A549 (cell line): Measurements from ENCODE around the gene RIMOC1. TPM values are rescaled to one million over a fixed set of nuclear protein-coding genes. Genes with fewer than 3 reads are reported as not detected.

Experiments
- ATAC-seq, 2 experiments: fragments of 200-7000 bp in 1 of 2; fragments of >200 bp in 1 of 2; cut with Nextera tagmentation in 1 of 2; cut with Tn5 transposase in 1 of 2; 3 replicates each; pipeline versions ENCODE4 v1.8.0 to v1.9.1; 2018 to 2020; ENCODE audit warnings: mild to moderate bottlenecking in 1 of 2, moderate library complexity in 1 of 2
- CTCF ChIA-PET: fragments of 300-600 bp; sonication (Branson Sonifier 250); formaldehyde crosslinking; extraction: SDS; loops from one replicate; lab custom pipeline; 2021; ENCODE audit warnings: antibody characterized with exemption, inconsistent platforms; lab: Yijun Ruan, JAX
- POLR2A ChIA-PET: fragments of 350-600 bp; formaldehyde crosslinking; extraction: SDS; loops from one replicate; lab custom pipeline; 2021; ENCODE audit warnings: antibody characterized with exemption, inconsistent platforms; lab: Yijun Ruan, JAX
- DNase-seq, 2 experiments: peaks; one replicate each; pipeline versions ENCODE4 v3.0.0 to v3.0.0-alpha.2; 2011 to 2016; ENCODE audit warnings: low read depth in 1 of 2, low spot score in 1 of 2
- FAIRE-seq: peaks from 2 replicates; lab custom pipeline; 2011; peaks lifted over from hg19 to GRCh38; lab: Jason Lieb, UNC
- H3K27ac ChIP-seq, 2 experiments: fragments of >200 bp; sonication (Bioruptor Twin); formaldehyde crosslinking; 3 replicates each; pipeline ENCODE4 v1.5.1; 2016 to 2017
- H3K4me1 ChIP-seq: fragments of >200 bp; sonication (Bioruptor Twin); formaldehyde crosslinking; 3 replicates; pipeline ENCODE4 v1.6.1; 2016
- H3K4me2 ChIP-seq: fragments of >200 bp; sonication (Bioruptor Twin); formaldehyde crosslinking; 3 replicates; pipeline ENCODE4 v1.6.1; 2016
- H3K4me3 ChIP-seq: fragments of >200 bp; sonication (Bioruptor Twin); formaldehyde crosslinking; 3 replicates; pipeline ENCODE4 v1.5.1; 2016
- H3K9me3 ChIP-seq: fragments of >200 bp; sonication (Bioruptor Twin); formaldehyde crosslinking; 3 replicates; pipeline ENCODE4 v1.6.1; 2016
- BHLHE40 ChIP-seq: IDR thresholded peaks from 2 replicates; pipeline ENCODE4 v1.6.1; 2012; ENCODE audit warnings: low read depth, low read length, inconsistent platforms
- CBX2 ChIP-seq: fragments of 200-600 bp; sonication (generic); IDR thresholded peaks from 2 replicates; pipeline ENCODE4 v1.6.1; 2016; ENCODE audit warnings: low read depth, mild to moderate bottlenecking, borderline replicate concordance
- CBX8 ChIP-seq: fragments of 200-600 bp; sonication (generic); IDR thresholded peaks from 2 replicates; pipeline ENCODE4 v1.6.1; 2016
- CEBPB ChIP-seq, 2 experiments: fragments of >200 bp in 1 of 2; sonication (Bioruptor Twin) in 1 of 2; formaldehyde crosslinking in 1 of 2; IDR thresholded peaks; 2 replicates each; pipeline ENCODE4 v1.6.1; 2012 to 2016
- CHD4 ChIP-seq: fragments of 200-600 bp; sonication (generic); IDR thresholded peaks from 2 replicates; pipeline ENCODE4 v1.6.1; 2016; ENCODE audit warnings: antibody characterized with exemption, mild to moderate bottlenecking, borderline replicate concordance
- EHF ChIP-seq: fragments of 250-450 bp; sonication (Bioruptor Pico); IDR thresholded peaks from 2 replicates; pipeline ENCODE4 v1.5.0; 2020; ENCODE audit warnings: mild to moderate bottlenecking
- EP300 ChIP-seq, 2 experiments: fragments of >200 bp; sonication (Bioruptor Twin); formaldehyde crosslinking; IDR thresholded peaks; 2 replicates in 1 of 2; 3 replicates in 1 of 2; pipeline ENCODE4 v1.6.1; 2016 to 2017
- FOSB ChIP-seq: fragments of 250-450 bp; sonication (Bioruptor Pico); IDR thresholded peaks from 2 replicates; pipeline ENCODE4 v1.5.0; 2020; ENCODE audit warnings: mild to moderate bottlenecking, moderate library complexity
- FOSL2 ChIP-seq, 2 experiments: fragments of 450-650 bp in 1 of 2; fragments of >200 bp in 1 of 2; sonication (Bioruptor Twin) in 1 of 2; formaldehyde crosslinking; IDR thresholded peaks; 2 replicates each; pipeline versions ENCODE4 v1.5.0 to v1.6.1; 2016 to 2020; ENCODE audit warnings: mild to moderate bottlenecking in 1 of 2, moderate library complexity in 1 of 2
- HDAC2 ChIP-seq: fragments of 200-600 bp; sonication (generic); IDR thresholded peaks from 2 replicates; pipeline ENCODE4 v1.6.1; 2016
- JUNB ChIP-seq: fragments of >200 bp; sonication (Bioruptor Twin); formaldehyde crosslinking; IDR thresholded peaks from 2 replicates; pipeline ENCODE4 v1.6.1; 2016
- KDM1A ChIP-seq: fragments of 200-600 bp; sonication (generic); IDR thresholded peaks from 2 replicates; pipeline ENCODE4 v1.6.1; 2016; ENCODE audit warnings: low read depth, mild to moderate bottlenecking
- MAFK ChIP-seq: fragments of 450-650 bp; IDR thresholded peaks from 2 replicates; pipeline ENCODE4 v1.6.1; 2014; ENCODE audit not compliant: partially characterized antibody
- MAZ ChIP-seq: fragments of 150-350 bp; IDR thresholded peaks from 2 replicates; pipeline ENCODE4 v1.6.1; 2014; ENCODE audit warnings: antibody characterized with exemption, low read depth, low read length, borderline replicate concordance
- NPAS2 ChIP-seq: fragments of 250-450 bp; sonication (Bioruptor Pico); IDR thresholded peaks from 2 replicates; pipeline ENCODE4 v1.8.0; 2022; ENCODE audit warnings: mild to moderate bottlenecking, moderate library complexity, borderline replicate concordance
- NR3C1 ChIP-seq: fragments of >200 bp; sonication (Bioruptor Twin); formaldehyde crosslinking; IDR thresholded peaks from 3 replicates; pipeline ENCODE4 v1.6.1; 2017
- RAD21 ChIP-seq, 2 experiments: fragments of >200 bp in 1 of 2; sonication (Bioruptor Twin) in 1 of 2; formaldehyde crosslinking in 1 of 2; IDR thresholded peaks in 1 of 2; conservative IDR thresholded peaks in 1 of 2; 2 replicates in 1 of 2; 3 replicates in 1 of 2; pipeline ENCODE4 v1.6.1; 2012 to 2018; ENCODE audit warnings: inconsistent platforms in 1 of 2
- RARB ChIP-seq: fragments of 250-450 bp; sonication (Bioruptor Pico); IDR thresholded peaks from 2 replicates; pipeline ENCODE4 v1.8.0; 2021; ENCODE audit warnings: mild to moderate bottlenecking, moderate library complexity
- RFX5 ChIP-seq: fragments of 450-650 bp; IDR thresholded peaks from 2 replicates; pipeline ENCODE4 v1.7.1; 2014; ENCODE audit warnings: antibody characterized with exemption, mild to moderate bottlenecking, moderate library complexity
- ZFP36 ChIP-seq: fragments of 450-650 bp; IDR thresholded peaks from 2 replicates; pipeline ENCODE4 v1.6.1; 2014; ENCODE audit warnings: borderline replicate concordance; ENCODE audit not compliant: partially characterized antibody
- ZSCAN20 ChIP-seq: fragments of 250-450 bp; sonication (Bioruptor Pico); IDR thresholded peaks from 2 replicates; pipeline ENCODE4 v1.8.0; 2022; ENCODE audit warnings: mild to moderate bottlenecking, moderate library complexity
- WGBS: methylation state at CpG from one replicate; pipeline ENCODE4 v1.1.6; 2017; ENCODE audit errors: missing lambda C conversion rate; 5-methylcytosine and 5-hydroxymethylcytosine counted together
- polyA plus RNA-seq, 4 experiments: library from polyadenylated mRNA; depleted of rRNA in 3 of 4; stranded (reverse); fragments of >200 nt; fragmentation: RNase III in 1 of 4; extraction: RNeasy Plus Mini Kit Qiagen cat#74134 plus additional on column Dnase treatment in 1 of 4; gene quantifications; 2 replicates in 3 of 4; 3 replicates in 1 of 4; pipeline ENCODE4 v1.2.3, GENCODE V29; 2011 to 2017
- TF ChIP-seq, protein P1 (sequence below): fragments of >200 bp; sonication (Bioruptor Twin); formaldehyde crosslinking; IDR thresholded peaks from 2 replicates; pipeline ENCODE4 v1.6.1; 2016
- TF ChIP-seq, protein P2 (sequence below): fragments of 250-450 bp; sonication (Bioruptor Pico); IDR thresholded peaks from 2 replicates; pipeline ENCODE4 v1.5.0; 2020; ENCODE audit warnings: low read depth, mild to moderate bottlenecking, moderate library complexity
- TF ChIP-seq, protein P3 (sequence below): fragments of 450-650 bp; IDR thresholded peaks from 2 replicates; pipeline ENCODE4 v1.6.1; 2014; ENCODE audit warnings: antibody characterized with exemption
- TF ChIP-seq, protein P4 (sequence below): fragments of 250-450 bp; sonication (Bioruptor Pico); IDR thresholded peaks from 2 replicates; pipeline ENCODE4 v1.5.0; 2021; ENCODE audit warnings: mild to moderate bottlenecking, moderate library complexity, borderline replicate concordance

Gene RIMOC1
- polyA plus RNA-seq, 2 of the 4 experiments (the other 2 are of a cell fraction), result 14.5 to 38.4 TPM

DNA sequence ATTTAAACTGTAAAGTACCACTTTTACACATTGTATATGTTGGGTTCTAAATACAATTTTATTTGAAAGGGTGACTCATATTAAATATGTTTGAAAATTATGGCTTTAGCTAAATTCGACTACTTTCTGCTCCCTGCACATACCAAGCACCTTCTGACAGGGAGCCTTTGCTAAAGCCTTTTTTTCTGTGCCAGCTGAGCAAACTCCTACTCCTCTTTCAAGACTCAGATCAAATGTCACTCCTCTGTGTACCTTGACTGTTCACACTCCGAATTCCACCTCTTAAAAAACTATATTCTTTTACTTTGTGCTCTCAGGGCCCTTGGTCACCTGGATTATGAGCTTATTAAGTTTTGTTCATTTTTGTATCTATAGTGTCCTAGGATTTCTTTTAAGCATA is 27.5 kb upstream of the RIMOC1 start:
- 4% methylated on average over 2 of the region's 2 CpGs for WGBS
- no peak for DNase-seq
- FAIRE-seq, result no peak
- Histone ChIP-seq H3K27ac (no peak overlapping the region), H3K4me2 (no peak overlapping the region)
- POLR2A ChIA-PET, result no interaction called here
- TF ChIP-seq CEBPB (IDR thresholded peaks at IDR 0.05), result no peak
- no peak for TF ChIP-seq RAD21 (conservative IDR thresholded peaks at IDR 0.05 in 1 of 2, IDR thresholded peaks at IDR 0.05 in 1 of 2)
- no peak for TF ChIP-seq EHF (CRISPR knock-in tag)
- TF ChIP-seq, protein P1, sequence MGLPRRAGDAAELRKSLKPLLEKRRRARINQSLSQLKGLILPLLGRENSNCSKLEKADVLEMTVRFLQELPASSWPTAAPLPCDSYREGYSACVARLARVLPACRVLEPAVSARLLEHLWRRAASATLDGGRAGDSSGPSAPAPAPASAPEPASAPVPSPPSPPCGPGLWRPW, result no peak
- no peak for TF ChIP-seq CBX8
- TF ChIP-seq ZSCAN20 (CRISPR knock-in tag), result no peak
- no peak for TF ChIP-seq FOSL2 (IDR thresholded peaks at IDR 0.05)
- TF ChIP-seq FOSL2 (CRISPR knock-in tag; IDR thresholded peaks at IDR 0.05), result no peak
- no peak for TF ChIP-seq RARB (CRISPR knock-in tag)
- no peak for TF ChIP-seq CBX2
- no peak for TF ChIP-seq FOSB
- no peak for TF ChIP-seq EP300 (IDR thresholded peaks at IDR 0.05)
- no peak for TF ChIP-seq KDM1A
- TF ChIP-seq JUNB, result no peak
- TF ChIP-seq, protein P2, sequence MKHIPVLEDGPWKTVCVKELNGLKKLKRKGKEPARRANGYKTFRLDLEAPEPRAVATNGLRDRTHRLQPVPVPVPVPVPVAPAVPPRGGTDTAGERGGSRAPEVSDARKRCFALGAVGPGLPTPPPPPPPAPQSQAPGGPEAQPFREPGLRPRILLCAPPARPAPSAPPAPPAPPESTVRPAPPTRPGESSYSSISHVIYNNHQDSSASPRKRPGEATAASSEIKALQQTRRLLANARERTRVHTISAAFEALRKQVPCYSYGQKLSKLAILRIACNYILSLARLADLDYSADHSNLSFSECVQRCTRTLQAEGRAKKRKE, result no peak
- TF ChIP-seq, protein P3, sequence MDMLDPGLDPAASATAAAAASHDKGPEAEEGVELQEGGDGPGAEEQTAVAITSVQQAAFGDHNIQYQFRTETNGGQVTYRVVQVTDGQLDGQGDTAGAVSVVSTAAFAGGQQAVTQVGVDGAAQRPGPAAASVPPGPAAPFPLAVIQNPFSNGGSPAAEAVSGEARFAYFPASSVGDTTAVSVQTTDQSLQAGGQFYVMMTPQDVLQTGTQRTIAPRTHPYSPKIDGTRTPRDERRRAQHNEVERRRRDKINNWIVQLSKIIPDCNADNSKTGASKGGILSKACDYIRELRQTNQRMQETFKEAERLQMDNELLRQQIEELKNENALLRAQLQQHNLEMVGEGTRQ, result no peak
- TF ChIP-seq, protein P4, sequence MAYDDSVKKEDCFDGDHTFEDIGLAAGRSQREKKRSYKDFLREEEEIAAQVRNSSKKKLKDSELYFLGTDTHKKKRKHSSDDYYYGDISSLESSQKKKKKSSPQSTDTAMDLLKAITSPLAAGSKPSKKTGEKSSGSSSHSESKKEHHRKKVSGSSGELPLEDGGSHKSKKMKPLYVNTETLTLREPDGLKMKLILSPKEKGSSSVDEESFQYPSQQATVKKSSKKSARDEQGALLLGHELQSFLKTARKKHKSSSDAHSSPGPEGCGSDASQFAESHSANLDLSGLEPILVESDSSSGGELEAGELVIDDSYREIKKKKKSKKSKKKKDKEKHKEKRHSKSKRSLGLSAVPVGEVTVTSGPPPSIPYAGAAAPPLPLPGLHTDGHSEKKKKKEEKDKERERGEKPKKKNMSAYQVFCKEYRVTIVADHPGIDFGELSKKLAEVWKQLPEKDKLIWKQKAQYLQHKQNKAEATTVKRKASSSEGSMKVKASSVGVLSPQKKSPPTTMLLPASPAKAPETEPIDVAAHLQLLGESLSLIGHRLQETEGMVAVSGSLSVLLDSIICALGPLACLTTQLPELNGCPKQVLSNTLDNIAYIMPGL (CRISPR knock-in tag), result no peak
- no peak for TF ChIP-seq HDAC2
- TF ChIP-seq NPAS2 (CRISPR knock-in tag), result no peak
- no peak for TF ChIP-seq NR3C1
- TF ChIP-seq, all 56 proteins: peak for 0
- H3K4me3 ChIP-seq, result no peak overlapping the region
- H3K4me1 ChIP-seq, result no peaks in the 10 kb centered on the region
- CTCF ChIA-PET, result interaction anchor here (2.3 kb wide), 1 partner anchor 21 kb away, joined by 7 read pairs; no protein-coding TSS in a partner anchor
- ATAC-seq, result no peak
- H3K9me3 ChIP-seq, result no peaks in the 10 kb centered on the region

DNA sequence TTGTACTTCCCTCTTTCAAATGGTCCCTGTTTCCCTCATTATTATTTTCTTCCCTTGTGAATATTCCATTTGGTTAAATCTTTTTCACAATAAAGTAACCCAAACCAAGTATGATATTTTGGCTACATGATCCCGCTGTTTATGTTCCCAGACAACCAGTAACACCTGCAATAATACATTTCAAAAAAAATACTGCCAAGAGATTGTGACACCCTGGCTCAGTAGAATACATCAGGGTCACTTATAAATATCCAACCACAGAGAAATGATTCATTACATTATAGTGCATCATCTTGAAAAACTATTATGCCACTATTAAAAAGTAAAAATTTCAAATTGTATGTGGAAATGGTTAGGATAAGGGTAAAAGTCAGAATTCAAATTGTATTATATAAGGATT is 26.7 kb upstream of the RIMOC1 start:
- ChIA-PET POLR2A (no interaction called here), CTCF (interaction anchor here (2.3 kb wide), 1 partner anchor 21 kb away, joined by 7 read pairs; no protein-coding TSS in a partner anchor)
- Histone ChIP-seq H3K4me3 (no peak overlapping the region), H3K27ac (no peak overlapping the region), H3K9me3 (no peaks in the 10 kb centered on the region), H3K4me2 (no peak overlapping the region), H3K4me1 (no peaks in the 10 kb centered on the region)
- 9% methylated on average over 1 of the region's 1 CpG for WGBS
- DNase-seq (no peak), ATAC-seq (no peak), FAIRE-seq (no peak)
- TF ChIP-seq, protein P2, result no peak
- TF ChIP-seq RFX5, result no peak
- no peak for TF ChIP-seq ZFP36
- no peak for TF ChIP-seq MAFK
- no peak for TF ChIP-seq CHD4
- no peak for TF ChIP-seq BHLHE40
- TF ChIP-seq JUNB, result no peak
- TF ChIP-seq FOSB, result no peak
- TF ChIP-seq, protein P1, result no peak
- TF ChIP-seq MAZ, result no peak
